AG04450 (cell line): Measurements from ENCODE around the gene ADGB. TPM values are rescaled to one million over a fixed set of nuclear protein-coding genes. Genes with fewer than 3 reads are reported as not detected.

ENCODE experiments used
- CTCF ChIA-PET: fragments of 300-600, 350-600 bp; formaldehyde crosslinking; extraction: SDS; loops from one replicate; lab custom pipeline; 2022; ENCODE audit warnings: antibody characterized with exemption, inconsistent platforms; lab: Charles Lee
- POLR2A ChIA-PET: fragments of 350-600 bp; formaldehyde crosslinking; extraction: SDS; loops from one replicate; lab custom pipeline; 2021; ENCODE audit warnings: antibody characterized with exemption, inconsistent platforms; lab: Yijun Ruan, JAX
- DNase-seq: peaks from one replicate; pipeline ENCODE4 v3.0.0-alpha.2; 2011; ENCODE audit warnings: low read depth, low spot score
- H3K27ac ChIP-seq: one replicate; pipeline ENCODE4 v1.5.1; 2012; ENCODE audit warnings: low read depth, low read length, control low read depth
- H3K27me3 ChIP-seq: one replicate; pipeline ENCODE4 v1.6.0; 2012; ENCODE audit warnings: low read length; ENCODE audit not compliant: control insufficient read depth, insufficient read depth
- H3K4me3 ChIP-seq: 2 replicates; pipeline ENCODE4 v1.5.1; 2011; ENCODE audit warnings: mild to moderate bottlenecking, low read depth, low read length, control low read depth
- H3K9me3 ChIP-seq: 2 replicates; pipeline ENCODE4 v1.5.1; 2012; ENCODE audit warnings: low read length; ENCODE audit not compliant: control insufficient read depth, insufficient read depth
- CTCF ChIP-seq: IDR thresholded peaks from 2 replicates; pipeline ENCODE4 v1.5.1; 2011; ENCODE audit warnings: low read depth, low read length, control low read depth, inconsistent platforms
- polyA plus RNA-seq: library from polyadenylated mRNA; depleted of rRNA; stranded (reverse); fragments of >200 nt; gene quantifications from 2 replicates; pipeline ENCODE4 v1.2.3, GENCODE V29; 2011

The ADGB gene
- polyA plus RNA-seq, 1 experiment, result not detected

GRCh38 chr6:146587459-146587858 is 11.3 kb upstream of the ADGB start:
- CTCF ChIA-PET, result no interaction called here
- no peak for TF ChIP-seq CTCF
- Histone ChIP-seq H3K4me3 (no peak overlapping the region), H3K27me3 (no peaks in the 10 kb centered on the region), H3K27ac (no peak overlapping the region), H3K9me3 (no peaks in the 10 kb centered on the region)
- no peak for DNase-seq
- POLR2A ChIA-PET, result no interaction called here

GRCh38 chr6:146590492-146590891 is 8.3 kb upstream of the ADGB start:
- Histone ChIP-seq H3K27ac (no peak overlapping the region), H3K4me3 (no peak overlapping the region), H3K27me3 (peaks cover 3% of the 10 kb centered on the region), H3K9me3 (no peaks in the 10 kb centered on the region)
- ChIA-PET CTCF (no interaction called here), POLR2A (no interaction called here)
- no peak for TF ChIP-seq CTCF
- DNase-seq, result no peak

GRCh38 chr6:146592451-146592850 is 6.3 kb upstream of the ADGB start:
- no peaks in the 10 kb centered on the region for H3K9me3 ChIP-seq
- DNase-seq, result no peak
- H3K4me3 ChIP-seq, result no peak overlapping the region
- no peak overlapping the region for H3K27ac ChIP-seq
- TF ChIP-seq CTCF, result no peak
- POLR2A ChIA-PET, result no interaction called here
- H3K27me3 ChIP-seq, result peaks cover 3% of the 10 kb centered on the region
- CTCF ChIA-PET, result no interaction called here

- Histone ChIP-seq H3K9me3 (no peaks in the 10 kb centered on the region), H3K27ac (no peak overlapping the region), H3K4me3 (no peak overlapping the region), H3K27me3 (peaks cover 3% of the 10 kb centered on the region)
- DNase-seq, result no peak
- ChIA-PET CTCF (no interaction called here), POLR2A (no interaction called here)
- no peak for TF ChIP-seq CTCF
Measured at GRCh38 chr6:146593986-146594385, 4.8 kb upstream of the ADGB start.

GRCh38 chr6:146594495-146594894 is 4.3 kb upstream of the ADGB start:
- Histone ChIP-seq H3K27me3 (peaks cover 3% of the 10 kb centered on the region), H3K4me3 (no peak overlapping the region), H3K27ac (no peak overlapping the region), H3K9me3 (no peaks in the 10 kb centered on the region)
- DNase-seq, result no peak
- TF ChIP-seq CTCF, result no peak
- ChIA-PET POLR2A (no interaction called here), CTCF (no interaction called here)
